B cell (primary cell): ENCODE data around the gene CPNE4.

ENCODE experiments used
- CTCF ChIP-seq: fragments of 200-600 bp; IDR thresholded peaks from one replicate; pipeline ENCODE4 v1.8.0; 2022; ENCODE audit warnings: antibody characterized with exemption, mild to moderate bottlenecking
- EZH2 ChIP-seq: IDR thresholded peaks from 2 replicates; pipeline ENCODE4 v1.6.1; 2012; ENCODE audit warnings: borderline replicate concordance, low read depth, mild to moderate bottlenecking, moderate library complexity, low read length; ENCODE audit not compliant: insufficient read depth, poor library complexity, severe bottlenecking

GRCh38 chr3:131616719-131617118, 418.1 kb downstream of the CPNE4 start:
- TF ChIP-seq CTCF, result no peak
- TF ChIP-seq EZH2, result no peak
